OCI-LY7 (cell line): ENCODE data around the gene C6orf132. TPM values are rescaled to one million over a fixed set of nuclear protein-coding genes. Genes with fewer than 3 reads are reported as not detected.

ENCODE experiments used
- BruUV-seq: library from RNA; stranded (reverse); fragments of 400-500 nt; replicated peaks from 2 replicates; lab custom pipeline; 2021; lab: Mats Ljungman, UMichigan
- CTCF ChIA-PET: fragments of 300-600 bp; sonication (Branson Sonifier 250); formaldehyde crosslinking; loops from one replicate; lab custom pipeline; 2022; ENCODE audit warnings: antibody characterized with exemption; ENCODE audit not compliant: unreplicated experiment; lab: Charles Lee
- POLR2A ChIA-PET: fragments of 300-600 bp; sonication (Branson Sonifier 250); formaldehyde crosslinking; loops from one replicate; lab custom pipeline; 2022; ENCODE audit warnings: antibody characterized with exemption; lab: Charles Lee
- DNase-seq: peaks from one replicate; pipeline ENCODE4 v3.0.0-alpha.2; 2015; ENCODE audit warnings: low spot score
- H2AFZ ChIP-seq: fragments of 200-600 bp; sonication (generic), shearing (Covaris generic); 2 replicates; pipeline ENCODE4 v1.6.1; 2014; ENCODE audit warnings: mild to moderate bottlenecking, antibody characterized with exemption, low read length, moderate library complexity
- H3K27ac ChIP-seq: fragments of 200-600 bp; sonication (generic); 2 replicates; pipeline ENCODE4 v1.5.1; 2014; ENCODE audit warnings: mixed run types, low read depth, mild to moderate bottlenecking, moderate library complexity, low read length, inconsistent platforms; ENCODE audit not compliant: poor library complexity, severe bottlenecking
- H3K36me3 ChIP-seq: fragments of 200-600 bp; sonication (generic); 2 replicates; pipeline ENCODE4 v1.6.1; 2014; ENCODE audit warnings: mild to moderate bottlenecking, antibody characterized with exemption, low read length, moderate library complexity, mixed read lengths; ENCODE audit not compliant: insufficient read depth
- H3K4me1 ChIP-seq: fragments of 200-600 bp; sonication (generic); 2 replicates; pipeline ENCODE4 v1.5.1; 2014; ENCODE audit warnings: mild to moderate bottlenecking, low read length; ENCODE audit not compliant: insufficient read depth, poor library complexity, severe bottlenecking
- H3K4me2 ChIP-seq: fragments of 200-600 bp; sonication (generic); 2 replicates; pipeline ENCODE4 v1.6.1; 2014; ENCODE audit warnings: mild to moderate bottlenecking, low read length
- H3K4me3 ChIP-seq: fragments of 200-600 bp; sonication (generic); 2 replicates; pipeline ENCODE4 v1.5.1; 2014; ENCODE audit warnings: mild to moderate bottlenecking, low read depth, low read length; ENCODE audit not compliant: poor library complexity, severe bottlenecking
- H3K79me2 ChIP-seq: fragments of 200-600 bp; sonication (generic); 2 replicates; pipeline ENCODE4 v1.6.1; 2016; ENCODE audit warnings: low read depth, mild to moderate bottlenecking, low read length, moderate library complexity, mixed read lengths; ENCODE audit not compliant: insufficient read depth
- H3K9me2 ChIP-seq: fragments of 200-600 bp; sonication (generic); 2 replicates; pipeline ENCODE4 v1.6.1; 2016; ENCODE audit warnings: mild to moderate bottlenecking, low read length, mixed read lengths; ENCODE audit not compliant: insufficient read depth
- H3K9me3 ChIP-seq: fragments of 200-600 bp; sonication (generic); 2 replicates; pipeline ENCODE4 v1.6.1; 2014; ENCODE audit warnings: mild to moderate bottlenecking, mixed run types, low read length, mixed read lengths
- H4K20me1 ChIP-seq: fragments of 200-600 bp; sonication (generic); 2 replicates; pipeline ENCODE4 v1.6.1; 2014; ENCODE audit warnings: mild to moderate bottlenecking, antibody characterized with exemption, low read length, moderate library complexity, mixed read lengths; ENCODE audit not compliant: insufficient read depth
- CTCF ChIP-seq: fragments of 200-600 bp; sonication (generic); conservative IDR thresholded peaks from 2 replicates; pipeline ENCODE4 v1.5.1; 2014; ENCODE audit warnings: mild to moderate bottlenecking, antibody characterized with exemption, low read length, moderate library complexity, mixed read lengths
- EZH2phosphoT487 ChIP-seq: fragments of 200-600 bp; sonication (generic); IDR thresholded peaks from 2 replicates; pipeline ENCODE4 v1.6.1; 2018; ENCODE audit warnings: low read depth, borderline replicate concordance, mild to moderate bottlenecking, mixed run types, antibody characterized with exemption, low read length, moderate library complexity, mixed read lengths
- intact Hi-C: fragments of 100-400 bp; cut with micrococcal nuclease; formaldehyde crosslinking; loops from one replicate; pipeline ENCODE4 v1.10.0; 2022; ENCODE audit not compliant: unreplicated experiment
- total RNA-seq, 2 experiments: library from RNA; depleted of rRNA in 1 of 2; stranded (reverse); fragments of >200 nt in 1 of 2; shearing (Covaris generic) in 1 of 2; gene quantifications; 2 replicates each; pipeline ENCODE4 v1.2.3, GENCODE V29; 2014 to 2022

The C6orf132 gene
- total RNA-seq, 2 experiments from 2014 or later = 0.03 TPM; not detected in 1

DNA sequence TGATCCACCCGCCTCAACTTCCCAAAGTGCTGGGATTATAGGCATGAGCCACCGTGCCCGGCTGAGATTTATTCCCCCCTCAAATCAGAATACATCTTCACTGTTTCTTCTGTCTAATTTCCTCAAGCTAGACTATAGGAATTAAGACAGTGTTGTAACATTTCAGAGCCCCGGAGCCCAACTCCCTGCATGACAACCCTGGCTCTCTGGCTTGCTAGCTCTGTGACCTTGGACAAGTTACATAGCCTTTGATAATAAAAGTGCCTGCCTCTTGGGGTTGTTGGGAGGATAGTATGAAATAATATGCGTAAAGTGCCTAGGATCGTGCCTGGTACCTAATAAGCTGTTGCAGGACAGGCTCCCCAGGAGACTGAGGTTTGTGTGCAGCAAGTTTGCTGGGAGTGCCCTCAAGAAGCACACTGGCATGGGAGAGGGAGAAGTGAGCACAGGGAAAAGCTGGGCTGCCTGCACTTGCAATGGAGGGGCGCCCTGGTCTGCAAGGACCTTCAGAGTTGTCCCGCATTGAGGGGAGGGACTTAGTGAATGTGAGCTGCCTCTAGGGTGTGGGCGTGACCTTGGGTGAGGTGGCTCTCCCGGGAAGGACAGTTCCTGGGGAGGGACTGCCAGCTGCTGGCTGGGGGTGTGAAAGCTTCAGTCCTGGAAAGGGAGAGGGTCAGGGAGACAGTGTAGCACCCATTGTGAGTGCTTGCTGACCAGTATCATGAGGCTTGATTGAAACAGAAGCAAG lies 48.7 kb downstream of the C6orf132 start:
- ChIA-PET CTCF (no interaction called here), POLR2A (interaction anchor here (0.6 kb wide), 1 partner anchor 9 kb away, joined by 3 read pairs; no protein-coding TSS in a partner anchor)
- Histone ChIP-seq H3K9me2 (no peaks in the 10 kb centered on the region), H3K4me1 (no peaks in the 10 kb centered on the region), H2AFZ (no peak overlapping the region), H3K79me2 (no peaks in the 10 kb centered on the region), H3K9me3 (no peaks in the 10 kb centered on the region), H3K4me3 (no peak overlapping the region), H3K4me2 (no peak overlapping the region), H4K20me1 (no peaks in the 10 kb centered on the region), H3K36me3 (no peaks in the 10 kb centered on the region), H3K27ac (no peak overlapping the region)
- TF ChIP-seq EZH2phosphoT487 (no peak), CTCF (no peak)
- no peak for DNase-seq
- intact Hi-C loops = no loop called here
- BruUV-seq = no TSS peak

- ChIA-PET POLR2A (interaction anchor here (1.6 kb wide), 1 partner anchor 10 kb away, joined by 4 read pairs; no protein-coding TSS in a partner anchor), CTCF (no interaction called here)
- Histone ChIP-seq H3K27ac (no peak overlapping the region), H2AFZ (no peak overlapping the region), H4K20me1 (no peaks in the 10 kb centered on the region), H3K9me3 (no peaks in the 10 kb centered on the region), H3K4me1 (no peaks in the 10 kb centered on the region), H3K9me2 (no peaks in the 10 kb centered on the region), H3K4me2 (no peak overlapping the region), H3K79me2 (no peaks in the 10 kb centered on the region), H3K4me3 (no peak overlapping the region), H3K36me3 (no peaks in the 10 kb centered on the region)
- TF ChIP-seq CTCF = no peak
- TF ChIP-seq EZH2phosphoT487 = no peak
- BruUV-seq = no TSS peak
- DNase-seq = no peak
- intact Hi-C loops = no loop called here
These were observed 50.7 kb downstream of the C6orf132 start for GRCh38 chr6:42091718-42092023.
